H7 (cell line): Measurements from ENCODE around the gene CBX2. TPM values are rescaled to one million over a fixed set of nuclear protein-coding genes. Genes with fewer than 3 reads are reported as not detected.
A peak's percentile ranks its signal among the peaks of the same experiment; 100 is the strongest.

Source experiments
- DNase-seq: peaks from one replicate; pipeline ENCODE4 v3.0.0; 2012
- H3K27me3 ChIP-seq: 2 replicates; pipeline ENCODE4 v1.6.0; 2011; ENCODE audit warnings: mild to moderate bottlenecking, low read length; ENCODE audit not compliant: control insufficient read depth, insufficient read depth
- H3K36me3 ChIP-seq: replicated peaks from 2 replicates; pipeline ENCODE4 v1.5.1; 2011; ENCODE audit warnings: low read length; ENCODE audit not compliant: control insufficient read depth, insufficient read depth
- H3K4me3 ChIP-seq: 2 replicates; pipeline ENCODE4 v1.5.1; 2011; ENCODE audit warnings: low read depth, mild to moderate bottlenecking, control low read depth, low read length, moderate library complexity; ENCODE audit not compliant: insufficient read depth
- total RNA-seq: library from RNA; depleted of rRNA; stranded (reverse); fragments of >200 nt; shearing (Covaris generic); gene quantifications from 2 replicates; pipeline ENCODE4 v1.2.3, GENCODE V29; 2014; rRNA removed

CBX2 gene
- total RNA-seq, 1 experiment from 2014 or later = 89.1 TPM

DNA sequence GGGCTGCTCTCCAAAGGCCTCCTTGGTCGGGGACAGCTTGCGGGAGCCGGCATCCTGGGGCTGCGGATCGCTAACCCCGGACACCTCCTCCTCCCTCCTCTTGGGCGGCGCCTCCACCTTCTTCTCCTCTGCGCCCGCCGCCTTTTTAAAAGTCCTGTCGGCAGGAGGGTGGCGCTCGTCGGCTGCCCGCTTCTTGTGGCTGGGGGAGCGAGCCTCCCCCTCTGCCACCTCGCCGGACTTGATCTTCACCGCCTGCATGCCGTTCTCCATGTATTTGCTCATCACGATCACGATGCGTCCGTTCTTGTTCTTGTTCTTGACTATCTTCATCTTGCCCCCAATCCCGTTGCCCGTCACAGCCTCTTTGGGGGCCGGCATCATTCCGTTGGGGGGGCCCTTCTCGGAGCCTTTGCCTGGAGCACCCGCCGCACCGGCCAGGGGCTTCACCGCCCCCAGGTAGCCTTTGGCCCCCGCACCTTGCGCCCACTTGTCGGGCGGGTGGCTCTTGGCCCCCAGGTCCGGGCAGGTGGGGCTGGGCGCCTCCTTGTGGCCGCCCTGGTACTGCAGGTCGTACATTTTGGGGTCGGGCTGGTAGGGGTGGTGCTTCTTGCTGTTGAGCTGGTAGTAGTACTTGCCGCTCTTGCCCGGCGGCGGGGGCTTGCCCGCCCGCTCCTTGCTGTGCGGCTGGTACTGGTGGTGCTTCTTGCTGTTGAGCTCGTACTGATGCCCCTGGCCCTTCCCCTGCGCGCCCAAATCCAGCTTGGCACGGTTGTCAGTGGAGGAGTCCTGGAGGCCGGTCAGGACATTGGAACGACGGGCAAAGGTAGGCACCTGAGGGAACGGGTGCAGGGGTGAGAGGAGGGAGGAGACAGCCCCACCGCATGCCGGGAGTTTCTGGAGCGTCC is 56.9 kb downstream of the CBX2 start:
- DNase-seq = peak; percentile 94
- H3K27me3 ChIP-seq = peaks cover 85% of the 10 kb centered on the region
- H3K4me3 ChIP-seq = no peak overlapping the region
- no peaks in the 10 kb centered on the region for H3K36me3 ChIP-seq

DNA sequence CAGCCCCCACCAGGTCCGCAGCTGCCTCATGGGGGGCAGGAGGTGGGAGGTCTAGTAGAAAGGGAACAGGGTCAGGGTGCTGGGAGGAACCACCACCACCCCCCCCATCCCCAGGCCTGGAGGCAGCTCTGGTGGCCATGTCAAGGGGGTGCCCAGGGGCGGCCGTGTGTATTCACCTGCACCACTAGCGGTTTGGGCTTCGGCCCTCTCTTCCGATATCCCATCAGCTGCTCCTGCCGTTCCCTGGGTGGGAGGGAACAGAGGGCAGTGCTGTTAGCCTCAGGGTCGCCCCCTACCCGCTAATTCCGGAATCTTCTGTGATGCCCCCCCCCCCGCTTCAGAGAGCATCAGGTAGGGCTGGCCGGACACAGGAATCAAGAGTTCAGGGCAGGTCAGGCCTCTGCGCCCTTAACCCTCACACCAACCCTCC is 57.5 kb downstream of the CBX2 start:
- Histone ChIP-seq H3K4me3 (peak overlapping the region; percentile 16; the same call in 1 of the 2 replicates), H3K27me3 (peaks cover 85% of the 10 kb centered on the region), H3K36me3 (no peaks in the 10 kb centered on the region)
- peak; percentile 87 for DNase-seq

DNA sequence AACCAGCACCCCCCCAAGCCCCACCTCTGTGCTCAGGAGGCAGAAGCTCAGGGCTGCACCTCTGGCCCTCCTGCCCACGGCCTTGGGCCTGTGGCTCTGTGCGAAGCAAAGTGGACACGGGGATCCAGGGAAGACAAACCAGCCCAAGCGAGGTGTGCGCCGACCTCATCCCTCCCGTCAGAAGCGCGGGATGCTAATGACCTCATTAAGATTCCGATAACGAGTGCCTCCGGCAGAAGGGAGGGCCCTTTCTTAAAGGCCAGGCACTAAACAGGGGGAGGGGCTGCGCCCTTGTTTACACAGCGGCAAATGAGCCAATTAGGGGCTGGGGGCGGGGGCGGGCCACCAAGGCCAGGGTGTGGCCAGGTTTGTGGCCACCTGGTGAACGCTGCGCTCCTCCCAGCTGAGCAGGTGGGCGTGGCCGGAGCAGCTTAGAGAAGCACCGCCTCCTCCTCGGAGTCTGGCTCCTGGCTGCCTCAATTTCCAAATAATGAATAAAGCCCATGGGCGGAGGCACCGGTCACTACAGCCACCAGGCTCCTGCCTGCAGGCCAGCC is 58.1 kb downstream of the CBX2 start:
- Histone ChIP-seq H3K36me3 (no peaks in the 10 kb centered on the region), H3K4me3 (peak overlapping the region; percentile 25), H3K27me3 (peaks cover 85% of the 10 kb centered on the region)
- peak; percentile 94 for DNase-seq

DNA sequence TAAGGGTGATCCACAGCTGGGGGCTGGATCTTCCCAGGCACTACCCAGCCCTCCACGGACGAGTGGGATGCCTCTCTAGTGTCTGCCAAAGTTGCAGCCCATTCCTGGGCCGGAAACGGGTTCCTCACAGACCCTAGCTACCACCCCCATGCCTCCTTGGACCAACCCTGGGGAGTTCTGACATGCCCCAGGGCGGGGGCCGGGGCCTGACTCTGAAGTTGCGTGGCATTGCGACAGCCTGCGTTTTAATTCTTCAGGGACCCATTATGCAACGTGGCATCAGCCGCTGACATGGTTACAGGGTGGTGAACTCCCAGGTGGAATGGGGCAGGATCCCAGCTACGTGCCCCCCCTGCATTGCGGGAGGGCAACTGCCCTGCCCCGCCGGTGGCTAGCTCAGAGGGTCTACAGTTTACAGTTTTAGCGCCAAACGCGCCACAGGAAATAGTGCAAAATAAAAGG is 58.6 kb downstream of the CBX2 start:
- no peaks in the 10 kb centered on the region for H3K36me3 ChIP-seq
- peak overlapping the region; percentile 25 for H3K4me3 ChIP-seq
- H3K27me3 ChIP-seq = peaks cover 85% of the 10 kb centered on the region
- peak; percentile 62 for DNase-seq

DNA sequence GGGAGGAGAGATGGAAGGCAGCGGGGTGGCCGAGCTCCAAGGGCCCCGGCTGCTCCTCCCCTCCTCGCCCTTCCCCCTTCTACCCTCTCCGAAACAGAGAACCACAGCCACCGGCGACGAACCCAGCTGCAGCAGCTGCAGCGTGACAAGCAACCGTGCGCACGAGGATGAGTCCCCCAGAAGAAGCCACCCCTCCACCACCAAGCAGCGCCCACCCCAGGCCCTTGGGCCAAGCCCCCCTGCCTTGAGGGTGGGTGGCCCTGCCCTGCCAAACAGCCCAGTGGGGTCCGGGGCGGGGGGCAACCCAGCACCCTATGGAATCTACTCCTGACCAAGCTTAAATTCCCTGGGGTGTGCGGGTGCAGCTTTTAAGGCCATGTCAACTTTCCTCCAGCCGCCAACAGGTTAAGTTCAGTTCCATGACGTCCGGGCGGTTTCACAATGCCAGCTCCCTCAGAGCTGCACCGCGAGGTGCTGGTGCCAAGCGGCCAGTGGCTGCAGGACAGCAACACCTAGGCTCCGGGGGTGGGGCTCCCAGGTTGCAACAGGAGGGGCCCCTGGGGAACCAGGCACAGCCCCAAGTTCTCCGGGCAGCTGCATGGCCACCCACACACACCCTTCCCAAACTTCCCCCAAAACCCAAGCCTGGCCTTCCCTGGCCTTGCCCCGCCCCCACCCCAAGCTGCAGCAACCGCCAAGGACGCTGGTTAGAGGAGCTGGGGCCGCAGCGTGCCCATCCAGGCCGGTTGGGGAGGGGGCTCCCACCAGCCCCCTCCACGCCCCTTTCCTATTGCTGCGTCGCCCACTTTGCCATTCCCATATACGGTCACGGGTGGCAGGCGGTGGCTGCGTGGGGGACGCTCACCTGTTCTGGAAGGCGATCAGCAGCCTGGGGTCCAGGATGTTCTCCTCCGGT is 59.3 kb downstream of the CBX2 start:
- DNase-seq = peak; percentile 83
- peaks cover 85% of the 10 kb centered on the region for H3K27me3 ChIP-seq

More for the DNA sequence above, 59.3 kb downstream of the CBX2 start:
- H3K36me3 ChIP-seq = no peaks in the 10 kb centered on the region
- H3K4me3 ChIP-seq = peak overlapping the region; percentile 50

Other genes with a start within 250 kb of the CBX2 start
- gene RBFOX3, start 167.1 kb upstream of the CBX2 start, total RNA-seq = 3.5 and 13.4 TPM in 2 replicates
- gene ENPP7, start 47.2 kb upstream of the CBX2 start, total RNA-seq = not detected in 2 replicates
- 1.4 and 1.9 TPM in 2 replicates for gene CBX8, start 18.9 kb downstream of the CBX2 start, total RNA-seq
- gene CBX4, start 61.3 kb downstream of the CBX2 start, total RNA-seq = 6.4 and 6.6 TPM in 2 replicates